DND-41 (cell line): ENCODE measurements around the gene PTPRN2.

Source experiments
- ATAC-seq: fragments of 200-7000 bp; cut with Tn5 transposase; 3 replicates; pipeline ENCODE4 v1.9.1; 2021; ENCODE audit warnings: low read depth; ENCODE audit not compliant: insufficient read depth
- DNase-seq: peaks from one replicate; pipeline ENCODE4 v3.0.0-alpha.2; 2020
- H2AFZ ChIP-seq: 2 replicates; pipeline ENCODE4 v1.6.0; 2012; ENCODE audit warnings: low read depth, low read length
- H3K27ac ChIP-seq: 2 replicates; pipeline ENCODE4 v1.5.1; 2012; ENCODE audit warnings: low read length, inconsistent platforms
- H3K27me3 ChIP-seq: fragments of 200-600 bp; sonication (generic); 2 replicates; pipeline ENCODE4 v1.6.0; 2012; ENCODE audit warnings: low read length, mild to moderate bottlenecking, inconsistent platforms; ENCODE audit not compliant: insufficient read depth, poor library complexity
- H3K36me3 ChIP-seq: 2 replicates; pipeline ENCODE4 v1.5.1; 2012; ENCODE audit warnings: low read length, inconsistent platforms; ENCODE audit not compliant: insufficient read depth
- H3K4me1 ChIP-seq: 2 replicates; pipeline ENCODE4 v1.5.1; 2012; ENCODE audit warnings: mild to moderate bottlenecking, low read length; ENCODE audit not compliant: insufficient read depth
- H3K4me2 ChIP-seq: 2 replicates; pipeline ENCODE4 v1.6.0; 2012; ENCODE audit warnings: mild to moderate bottlenecking, moderate library complexity, low read length, inconsistent platforms; ENCODE audit not compliant: insufficient read depth
- H3K4me3 ChIP-seq, 2 experiments: fragments of 200-600 bp in 1 of 2; shearing (Covaris generic) in 1 of 2; 2 replicates each; pipeline ENCODE4 v1.5.1; 2012 to 2016; ENCODE audit warnings: inconsistent platforms in 2 of 2, low read length in 2 of 2, mild to moderate bottlenecking in 2 of 2, low read depth in 1 of 2, moderate library complexity in 1 of 2
- H3K79me2 ChIP-seq: 2 replicates; pipeline ENCODE4 v1.6.0; 2012; ENCODE audit warnings: low read length, inconsistent platforms; ENCODE audit not compliant: insufficient read depth
- H3K9ac ChIP-seq: 2 replicates; pipeline ENCODE4 v1.6.0; 2012; ENCODE audit warnings: low read depth, mild to moderate bottlenecking, inconsistent platforms, low read length, moderate library complexity
- H3K9me3 ChIP-seq: 2 replicates; pipeline ENCODE4 v1.5.1; 2012; ENCODE audit warnings: low read length, moderate library complexity, mild to moderate bottlenecking, inconsistent platforms; ENCODE audit not compliant: insufficient read depth, severe bottlenecking
- H4K20me1 ChIP-seq: 2 replicates; pipeline ENCODE4 v1.6.0; 2012; ENCODE audit warnings: low read length; ENCODE audit not compliant: insufficient read depth
- CTCF ChIP-seq: IDR thresholded peaks from 2 replicates; pipeline ENCODE4 v1.5.1; 2012; ENCODE audit warnings: borderline replicate concordance, low read length, moderate library complexity, mild to moderate bottlenecking; ENCODE audit not compliant: poor library complexity, severe bottlenecking; ENCODE audit errors: extremely low read depth
- EZH2 ChIP-seq: IDR thresholded peaks from 3 replicates; pipeline ENCODE4 v1.6.1; 2012; ENCODE audit warnings: borderline replicate concordance, low read depth, mild to moderate bottlenecking, moderate library complexity, low read length, inconsistent platforms; ENCODE audit not compliant: severe bottlenecking

The PTPRN2 gene

GRCh38 chr7:158186406-158186805 is 401.2 kb downstream of the PTPRN2 start:
- Histone ChIP-seq H3K9ac (no peak overlapping the region), H3K79me2 (no peaks in the 10 kb centered on the region), H3K4me1 (no peaks in the 10 kb centered on the region), H3K4me2 (no peak overlapping the region), H3K36me3 (no peaks in the 10 kb centered on the region), H3K4me3 (no peak overlapping the region), H2AFZ (no peak overlapping the region), H3K27ac (no peak overlapping the region), H3K27me3 (no peaks in the 10 kb centered on the region), H4K20me1 (no peaks in the 10 kb centered on the region), H3K9me3 (peaks cover 9% of the 10 kb centered on the region)
- no peak for ATAC-seq
- TF ChIP-seq CTCF (no peak), EZH2 (no peak)
- DNase-seq, result no peak

GRCh38 chr7:158185653-158186052 is 402.0 kb downstream of the PTPRN2 start:
- DNase-seq (no peak), ATAC-seq (no peak)
- no peaks in the 10 kb centered on the region for H4K20me1 ChIP-seq
- no peak overlapping the region for H3K9ac ChIP-seq
- H3K4me3 ChIP-seq, result no peak overlapping the region
- H3K4me1 ChIP-seq, result no peaks in the 10 kb centered on the region
- no peak overlapping the region for H3K4me2 ChIP-seq
- no peak overlapping the region for H2AFZ ChIP-seq
- peaks cover 4% of the 10 kb centered on the region for H3K9me3 ChIP-seq
- H3K27me3 ChIP-seq, result no peaks in the 10 kb centered on the region
- no peak for TF ChIP-seq CTCF
- no peak for TF ChIP-seq EZH2
- H3K27ac ChIP-seq, result no peak overlapping the region
- no peaks in the 10 kb centered on the region for H3K36me3 ChIP-seq
- H3K79me2 ChIP-seq, result no peaks in the 10 kb centered on the region

GRCh38 chr7:158183431-158183830 is 404.2 kb downstream of the PTPRN2 start:
- TF ChIP-seq CTCF, result no peak
- no peak for TF ChIP-seq EZH2
- no peak overlapping the region for H3K27ac ChIP-seq
- H3K4me1 ChIP-seq, result no peaks in the 10 kb centered on the region
- ATAC-seq (no peak), DNase-seq (no peak)
- H3K36me3 ChIP-seq, result no peaks in the 10 kb centered on the region
- no peak overlapping the region for H3K9ac ChIP-seq
- H3K4me3 ChIP-seq, result no peak overlapping the region
- H3K4me2 ChIP-seq, result no peak overlapping the region
- H4K20me1 ChIP-seq, result no peaks in the 10 kb centered on the region
- no peaks in the 10 kb centered on the region for H3K9me3 ChIP-seq
- no peaks in the 10 kb centered on the region for H3K79me2 ChIP-seq
- no peak overlapping the region for H2AFZ ChIP-seq
- no peaks in the 10 kb centered on the region for H3K27me3 ChIP-seq

- TF ChIP-seq CTCF (no peak), EZH2 (no peak)
- no peak for DNase-seq
- Histone ChIP-seq H3K9me3 (peaks cover 4% of the 10 kb centered on the region), H3K4me3 (no peak overlapping the region), H3K27ac (no peak overlapping the region), H2AFZ (no peak overlapping the region), H3K4me1 (no peaks in the 10 kb centered on the region), H3K27me3 (no peaks in the 10 kb centered on the region), H4K20me1 (no peaks in the 10 kb centered on the region), H3K4me2 (no peak overlapping the region), H3K36me3 (no peaks in the 10 kb centered on the region), H3K79me2 (no peaks in the 10 kb centered on the region), H3K9ac (no peak overlapping the region)
- no peak for ATAC-seq
Observed at GRCh38 chr7:158176561-158177173, 411.0 kb downstream of the PTPRN2 start.
